ENCODE data around the gene DIP2B. TPM values are rescaled to one million over a fixed set of nuclear protein-coding genes. Genes with fewer than 3 reads are reported as not detected.

DIP2B gene
- total RNA-seq, 1 experiment from 2014 or later: 26.1 TPM

DNA sequence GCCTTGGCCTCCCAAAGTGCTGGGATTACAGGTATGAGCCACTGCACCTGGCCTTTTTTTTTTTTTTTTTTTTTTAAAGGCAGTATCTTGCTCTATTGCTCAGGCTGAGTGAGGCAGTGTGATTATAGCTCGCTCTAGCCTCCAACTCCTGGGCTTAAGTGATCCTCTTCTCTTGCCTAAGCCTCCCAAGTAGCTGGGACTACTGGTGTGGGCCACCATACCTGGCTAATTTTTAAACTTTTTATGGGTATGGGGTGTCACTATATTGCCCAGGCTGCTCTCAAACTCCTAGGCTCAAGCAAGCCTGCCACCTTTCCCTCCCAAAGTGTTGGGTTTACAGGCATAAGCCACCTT, 58.6 kb downstream of the DIP2B start:
- Mint-ChIP-seq H3K9me3 (no peaks in the 10 kb centered on the region), H3K36me3 (no peaks in the 10 kb centered on the region), H3K4me1 (peaks cover 7% of the 10 kb centered on the region), H3K4me3 (no peak overlapping the region), H3K27ac (no peak overlapping the region), H3K27me3 (ENCODE audit: low read depth) (no peaks in the 10 kb centered on the region)
- CTCF ChIA-PET: interaction anchor here (0.7 kb wide), 1 partner anchor 75 kb away, joined by 4 read pairs; no protein-coding TSS in a partner anchor
- no peak for DNase-seq (ENCODE audit: low spot score)
- TF ChIP-seq OVOL2 (CRISPR knock-in tag; IDR thresholded peaks at IDR 0.05; ENCODE audit: borderline replicate concordance) (no peak), NR1H2 (CRISPR knock-in tag; IDR thresholded peaks at IDR 0.05) (no peak), JAZF1 (CRISPR knock-in tag; IDR thresholded peaks at IDR 0.05) (no peak), FOXJ3 (CRISPR knock-in tag; IDR thresholded peaks at IDR 0.05; ENCODE audit: borderline replicate concordance) (no peak), GABPB1 (CRISPR knock-in tag; IDR thresholded peaks at IDR 0.05) (no peak)
- TF ChIP-seq, protein P1, sequence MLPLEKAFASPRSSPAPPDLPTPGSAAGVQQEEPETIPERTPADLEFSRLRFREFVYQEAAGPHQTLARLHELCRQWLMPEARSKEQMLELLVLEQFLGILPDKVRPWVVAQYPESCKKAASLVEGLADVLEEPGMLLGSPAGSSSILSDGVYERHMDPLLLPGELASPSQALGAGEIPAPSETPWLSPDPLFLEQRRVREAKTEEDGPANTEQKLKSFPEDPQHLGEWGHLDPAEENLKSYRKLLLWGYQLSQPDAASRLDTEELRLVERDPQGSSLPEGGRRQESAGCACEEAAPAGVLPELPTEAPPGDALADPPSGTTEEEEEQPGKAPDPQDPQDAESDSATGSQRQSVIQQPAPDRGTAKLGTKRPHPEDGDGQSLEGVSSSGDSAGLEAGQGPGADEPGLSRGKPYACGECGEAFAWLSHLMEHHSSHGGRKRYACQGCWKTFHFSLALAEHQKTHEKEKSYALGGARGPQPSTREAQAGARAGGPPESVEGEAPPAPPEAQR (CRISPR knock-in tag; IDR thresholded peaks at IDR 0.05): no peak
- TF ChIP-seq, protein P2, sequence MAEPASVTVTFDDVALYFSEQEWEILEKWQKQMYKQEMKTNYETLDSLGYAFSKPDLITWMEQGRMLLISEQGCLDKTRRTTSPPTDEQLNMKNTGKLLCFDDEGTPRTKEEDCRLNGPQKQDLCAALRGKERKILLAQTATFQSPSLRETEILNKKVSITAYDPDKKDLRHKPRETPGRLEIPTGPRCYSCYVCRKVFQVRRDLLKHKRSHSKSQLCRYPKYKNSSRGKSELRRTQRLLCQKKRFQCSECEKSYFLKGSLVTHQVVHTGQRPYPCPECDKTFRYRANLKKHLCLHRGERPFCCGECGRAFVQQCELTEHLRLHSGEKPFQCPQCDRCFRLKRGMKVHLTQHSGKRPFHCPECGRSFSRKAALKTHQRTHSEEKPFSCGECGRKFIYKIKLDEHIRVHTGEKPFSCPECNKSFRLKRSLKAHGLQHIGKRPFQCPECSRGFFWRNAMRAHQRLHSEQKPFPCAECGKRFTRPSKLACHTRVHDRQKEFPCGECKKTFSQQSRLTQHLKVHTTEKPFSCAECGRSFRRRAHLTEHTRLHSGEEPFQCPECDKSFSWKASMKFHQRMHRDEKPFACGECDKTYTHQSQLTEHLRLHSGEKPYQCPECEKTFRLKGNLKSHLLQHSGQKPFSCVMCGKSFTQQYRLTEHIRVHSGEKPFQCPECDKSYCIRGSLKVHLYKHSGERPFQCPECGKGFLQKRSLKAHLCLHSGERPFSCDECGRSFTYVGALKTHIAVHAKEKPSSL (CRISPR knock-in tag; conservative IDR thresholded peaks at IDR 0.05): no peak
- TF ChIP-seq, protein P3, sequence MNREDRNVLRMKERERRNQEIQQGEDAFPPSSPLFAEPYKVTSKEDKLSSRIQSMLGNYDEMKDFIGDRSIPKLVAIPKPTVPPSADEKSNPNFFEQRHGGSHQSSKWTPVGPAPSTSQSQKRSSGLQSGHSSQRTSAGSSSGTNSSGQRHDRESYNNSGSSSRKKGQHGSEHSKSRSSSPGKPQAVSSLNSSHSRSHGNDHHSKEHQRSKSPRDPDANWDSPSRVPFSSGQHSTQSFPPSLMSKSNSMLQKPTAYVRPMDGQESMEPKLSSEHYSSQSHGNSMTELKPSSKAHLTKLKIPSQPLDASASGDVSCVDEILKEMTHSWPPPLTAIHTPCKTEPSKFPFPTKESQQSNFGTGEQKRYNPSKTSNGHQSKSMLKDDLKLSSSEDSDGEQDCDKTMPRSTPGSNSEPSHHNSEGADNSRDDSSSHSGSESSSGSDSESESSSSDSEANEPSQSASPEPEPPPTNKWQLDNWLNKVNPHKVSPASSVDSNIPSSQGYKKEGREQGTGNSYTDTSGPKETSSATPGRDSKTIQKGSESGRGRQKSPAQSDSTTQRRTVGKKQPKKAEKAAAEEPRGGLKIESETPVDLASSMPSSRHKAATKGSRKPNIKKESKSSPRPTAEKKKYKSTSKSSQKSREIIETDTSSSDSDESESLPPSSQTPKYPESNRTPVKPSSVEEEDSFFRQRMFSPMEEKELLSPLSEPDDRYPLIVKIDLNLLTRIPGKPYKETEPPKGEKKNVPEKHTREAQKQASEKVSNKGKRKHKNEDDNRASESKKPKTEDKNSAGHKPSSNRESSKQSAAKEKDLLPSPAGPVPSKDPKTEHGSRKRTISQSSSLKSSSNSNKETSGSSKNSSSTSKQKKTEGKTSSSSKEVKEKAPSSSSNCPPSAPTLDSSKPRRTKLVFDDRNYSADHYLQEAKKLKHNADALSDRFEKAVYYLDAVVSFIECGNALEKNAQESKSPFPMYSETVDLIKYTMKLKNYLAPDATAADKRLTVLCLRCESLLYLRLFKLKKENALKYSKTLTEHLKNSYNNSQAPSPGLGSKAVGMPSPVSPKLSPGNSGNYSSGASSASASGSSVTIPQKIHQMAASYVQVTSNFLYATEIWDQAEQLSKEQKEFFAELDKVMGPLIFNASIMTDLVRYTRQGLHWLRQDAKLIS (CRISPR knock-in tag; IDR thresholded peaks at IDR 0.05; ENCODE audit: borderline replicate concordance): no peak
- TF ChIP-seq, protein P4, sequence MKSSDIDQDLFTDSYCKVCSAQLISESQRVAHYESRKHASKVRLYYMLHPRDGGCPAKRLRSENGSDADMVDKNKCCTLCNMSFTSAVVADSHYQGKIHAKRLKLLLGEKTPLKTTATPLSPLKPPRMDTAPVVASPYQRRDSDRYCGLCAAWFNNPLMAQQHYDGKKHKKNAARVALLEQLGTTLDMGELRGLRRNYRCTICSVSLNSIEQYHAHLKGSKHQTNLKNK (CRISPR knock-in tag; IDR thresholded peaks at IDR 0.05): no peak
- TF ChIP-seq, protein P5, sequence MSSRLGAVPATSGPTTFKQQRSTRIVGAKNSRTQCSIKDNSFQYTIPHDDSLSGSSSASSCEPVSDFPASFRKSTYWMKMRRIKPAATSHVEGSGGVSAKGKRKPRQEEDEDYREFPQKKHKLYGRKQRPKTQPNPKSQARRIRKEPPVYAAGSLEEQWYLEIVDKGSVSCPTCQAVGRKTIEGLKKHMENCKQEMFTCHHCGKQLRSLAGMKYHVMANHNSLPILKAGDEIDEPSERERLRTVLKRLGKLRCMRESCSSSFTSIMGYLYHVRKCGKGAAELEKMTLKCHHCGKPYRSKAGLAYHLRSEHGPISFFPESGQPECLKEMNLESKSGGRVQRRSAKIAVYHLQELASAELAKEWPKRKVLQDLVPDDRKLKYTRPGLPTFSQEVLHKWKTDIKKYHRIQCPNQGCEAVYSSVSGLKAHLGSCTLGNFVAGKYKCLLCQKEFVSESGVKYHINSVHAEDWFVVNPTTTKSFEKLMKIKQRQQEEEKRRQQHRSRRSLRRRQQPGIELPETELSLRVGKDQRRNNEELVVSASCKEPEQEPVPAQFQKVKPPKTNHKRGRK (CRISPR knock-in tag; IDR thresholded peaks at IDR 0.05; ENCODE audit: borderline replicate concordance): no peak
- TF ChIP-seq, protein P6, sequence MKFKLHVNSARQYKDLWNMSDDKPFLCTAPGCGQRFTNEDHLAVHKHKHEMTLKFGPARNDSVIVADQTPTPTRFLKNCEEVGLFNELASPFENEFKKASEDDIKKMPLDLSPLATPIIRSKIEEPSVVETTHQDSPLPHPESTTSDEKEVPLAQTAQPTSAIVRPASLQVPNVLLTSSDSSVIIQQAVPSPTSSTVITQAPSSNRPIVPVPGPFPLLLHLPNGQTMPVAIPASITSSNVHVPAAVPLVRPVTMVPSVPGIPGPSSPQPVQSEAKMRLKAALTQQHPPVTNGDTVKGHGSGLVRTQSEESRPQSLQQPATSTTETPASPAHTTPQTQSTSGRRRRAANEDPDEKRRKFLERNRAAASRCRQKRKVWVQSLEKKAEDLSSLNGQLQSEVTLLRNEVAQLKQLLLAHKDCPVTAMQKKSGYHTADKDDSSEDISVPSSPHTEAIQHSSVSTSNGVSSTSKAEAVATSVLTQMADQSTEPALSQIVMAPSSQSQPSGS (CRISPR knock-in tag; IDR thresholded peaks at IDR 0.05; ENCODE audit: borderline replicate concordance, low read depth): no peak
- TF ChIP-seq, protein P7, sequence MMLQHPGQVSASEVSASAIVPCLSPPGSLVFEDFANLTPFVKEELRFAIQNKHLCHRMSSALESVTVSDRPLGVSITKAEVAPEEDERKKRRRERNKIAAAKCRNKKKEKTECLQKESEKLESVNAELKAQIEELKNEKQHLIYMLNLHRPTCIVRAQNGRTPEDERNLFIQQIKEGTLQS (CRISPR knock-in tag; conservative IDR thresholded peaks at IDR 0.05): no peak
- ATAC-seq: no peak
- POLR2A ChIA-PET: interaction anchor here (0.6 kb wide), 1 partner anchor 1323 kb away, joined by 3 read pairs; no protein-coding TSS in a partner anchor
